ENCODE results near the gene SIGLEC1. TPM values are rescaled to one million over a fixed set of nuclear protein-coding genes. Genes with fewer than 3 reads are reported as not detected.
A peak's percentile ranks its signal among the peaks of the same experiment; 100 is the strongest.

The SIGLEC1 gene
- total RNA-seq, 2 experiments from 2014 or later = 0.03 TPM; not detected in 1

DNA sequence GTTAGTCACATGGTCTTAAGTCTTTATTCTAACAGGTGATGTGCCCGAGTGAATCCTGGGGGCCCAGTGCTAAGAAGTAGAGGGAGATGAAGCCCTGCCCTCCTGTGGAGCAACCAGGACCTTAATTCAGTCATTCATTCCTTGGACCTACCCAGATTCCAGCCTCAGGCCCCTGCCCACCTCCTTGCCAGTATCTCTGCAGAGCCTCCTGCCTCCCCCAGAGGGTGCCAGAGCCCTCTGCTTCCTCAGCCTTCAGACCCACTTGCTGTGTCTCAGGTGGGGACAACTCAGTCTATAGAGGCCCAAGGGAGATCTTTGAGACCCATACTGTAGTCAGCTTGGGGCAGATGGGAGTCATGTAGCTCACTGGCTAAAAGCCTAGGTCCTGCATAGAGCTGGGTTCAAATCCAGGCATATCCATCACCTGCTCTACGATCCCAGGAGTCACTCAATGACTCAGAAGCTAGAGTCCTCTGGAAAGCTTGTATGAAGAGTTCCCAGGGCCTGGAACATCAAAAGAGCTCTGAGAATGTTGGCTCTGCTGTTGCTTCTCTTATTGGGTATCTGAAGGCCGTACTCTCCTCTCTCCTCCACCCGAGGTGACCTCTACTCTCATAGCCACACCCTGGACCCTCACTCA, 3.9 kb upstream of the SIGLEC1 start:
- ChIA-PET POLR2A (no interaction called here), CTCF (interaction anchor here (0.7 to 1.5 kb wide), 8 partner anchors 29 to 369 kb away, joined by 3 to 10 read pairs (median 5); partner anchors contain the start of gene ADISSP)
- Mint-ChIP-seq H3K4me3 (no peak overlapping the region), H3K27me3 (peaks cover 19% of the 10 kb centered on the region), H3K36me3 (ENCODE audit: low read depth) (no peaks in the 10 kb centered on the region), H3K9me3 (peaks cover 2% of the 10 kb centered on the region), H3K27ac (no peak overlapping the region), H3K4me1 (peaks cover 29% of the 10 kb centered on the region)
- DNase-seq = peak; percentile 36

DNA sequence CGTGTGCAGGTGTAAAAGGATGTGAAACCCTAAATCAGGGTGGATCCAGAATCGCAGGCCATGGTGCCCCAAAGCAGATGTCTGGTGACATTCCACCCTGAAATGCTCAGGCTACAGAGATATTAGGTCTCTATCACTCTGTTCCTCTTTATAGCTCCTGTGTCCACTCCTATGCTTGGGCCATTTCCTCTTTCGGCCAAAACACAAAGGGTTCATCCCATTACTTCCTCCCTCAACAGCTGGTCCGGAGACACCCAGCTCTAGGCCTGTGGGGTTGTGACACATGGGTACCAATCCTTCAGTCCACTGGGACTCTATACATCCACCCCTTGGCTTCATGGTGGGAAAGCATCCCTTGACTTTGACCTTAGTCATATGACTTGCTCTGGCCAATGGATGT, 1.7 kb upstream of the SIGLEC1 start:
- Mint-ChIP-seq H3K4me1 (peaks cover 15% of the 10 kb centered on the region), H3K36me3 (ENCODE audit: low read depth) (no peaks in the 10 kb centered on the region), H3K27ac (no peak overlapping the region), H3K27me3 (peaks cover 7% of the 10 kb centered on the region), H3K4me3 (no peak overlapping the region), H3K9me3 (no peaks in the 10 kb centered on the region)
- ChIA-PET CTCF (interaction anchor here (1.1 kb wide), 1 partner anchor 35 kb away, joined by 3 read pairs; no protein-coding TSS in a partner anchor), POLR2A (no interaction called here)
- DNase-seq = no peak

DNA sequence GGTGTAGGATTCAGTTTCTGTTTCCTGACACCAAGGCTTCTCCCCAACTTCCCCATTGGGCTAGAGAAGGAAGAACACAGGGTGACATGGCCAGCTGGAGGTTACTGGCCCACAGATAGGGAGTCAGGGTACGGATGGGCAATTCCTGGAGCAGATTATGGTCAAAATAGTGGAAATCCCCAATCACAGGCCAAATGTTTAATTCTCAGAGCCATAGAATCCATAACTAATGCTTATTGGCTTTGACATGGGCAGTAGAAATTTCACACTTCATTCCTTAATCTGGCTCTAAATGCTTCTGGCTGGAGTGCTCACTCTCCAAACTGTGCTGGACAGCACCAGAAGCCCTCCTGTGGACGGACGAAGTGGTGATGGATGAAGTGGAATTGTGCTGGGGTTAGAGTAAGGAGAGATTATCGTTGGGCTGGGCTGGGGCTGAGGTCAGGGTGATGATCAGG, 887 bp downstream of the SIGLEC1 start:
- Mint-ChIP-seq H3K4me3 (no peak overlapping the region), H3K9me3 (no peaks in the 10 kb centered on the region), H3K4me1 (peaks cover 9% of the 10 kb centered on the region), H3K27me3 (peaks cover 8% of the 10 kb centered on the region), H3K36me3 (ENCODE audit: low read depth) (no peaks in the 10 kb centered on the region), H3K27ac (no peak overlapping the region)
- ChIA-PET POLR2A (no interaction called here), CTCF (interaction anchor here (0.6 to 2.7 kb wide), 35 partner anchors 8 to 982 kb away, joined by 3 to 56 read pairs (median 4); partner anchors contain the start of genes ADISSP and ATRN)
- DNase-seq = no peak

DNA sequence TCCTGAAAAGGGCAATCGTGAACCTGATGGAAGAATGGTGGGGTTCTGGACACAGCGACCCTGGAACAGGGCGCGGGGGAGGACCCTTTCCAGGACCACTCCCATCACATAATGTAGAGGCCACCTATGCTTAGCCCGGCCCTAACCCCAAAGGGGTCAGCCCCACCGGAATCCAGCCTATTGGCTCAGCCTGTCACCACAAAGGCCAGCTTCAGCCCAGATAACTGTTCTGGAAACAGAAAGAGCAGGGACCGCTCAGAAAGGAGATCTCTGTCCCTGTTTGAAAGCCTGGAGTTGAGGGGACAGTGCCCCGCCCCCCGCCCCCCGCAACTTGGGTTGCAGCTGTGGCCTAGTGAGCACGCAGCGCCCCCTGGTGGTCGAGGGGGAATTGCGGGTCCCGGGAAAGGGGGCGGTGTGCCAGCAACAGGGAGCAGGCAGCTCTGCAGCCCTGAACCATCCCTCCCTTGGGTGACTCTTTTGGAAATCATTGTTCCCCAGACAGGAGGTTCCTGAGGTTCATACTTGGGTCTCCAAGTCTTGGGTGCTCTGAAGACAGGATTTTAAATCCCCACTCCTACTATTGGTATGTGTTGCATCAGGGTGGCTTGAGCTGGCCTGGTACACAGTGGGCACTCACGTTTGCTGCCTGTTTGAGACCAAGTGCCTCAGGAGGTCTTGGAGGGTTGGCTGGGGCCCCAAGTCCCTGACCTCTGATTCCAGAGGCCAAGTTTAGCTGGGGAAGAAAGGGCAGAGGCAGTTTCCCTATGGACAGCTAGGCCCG, 1.5 kb downstream of the SIGLEC1 start:
- Mint-ChIP-seq H3K36me3 (ENCODE audit: low read depth) (no peaks in the 10 kb centered on the region), H3K4me1 (peaks cover 9% of the 10 kb centered on the region), H3K27me3 (peaks cover 8% of the 10 kb centered on the region), H3K27ac (no peak overlapping the region), H3K4me3 (no peak overlapping the region), H3K9me3 (no peaks in the 10 kb centered on the region)
- POLR2A ChIA-PET = interaction anchor here (0.6 to 1.0 kb wide), 2 partner anchors 34 to 45 kb away, joined by 3 to 6 read pairs; no protein-coding TSS in a partner anchor
- peak; percentile 76 for DNase-seq
- CTCF ChIA-PET = interaction anchor here (0.6 to 2.7 kb wide), 42 partner anchors 9 to 982 kb away, joined by 3 to 56 read pairs (median 4); partner anchors contain the start of genes ADISSP and ATRN

DNA sequence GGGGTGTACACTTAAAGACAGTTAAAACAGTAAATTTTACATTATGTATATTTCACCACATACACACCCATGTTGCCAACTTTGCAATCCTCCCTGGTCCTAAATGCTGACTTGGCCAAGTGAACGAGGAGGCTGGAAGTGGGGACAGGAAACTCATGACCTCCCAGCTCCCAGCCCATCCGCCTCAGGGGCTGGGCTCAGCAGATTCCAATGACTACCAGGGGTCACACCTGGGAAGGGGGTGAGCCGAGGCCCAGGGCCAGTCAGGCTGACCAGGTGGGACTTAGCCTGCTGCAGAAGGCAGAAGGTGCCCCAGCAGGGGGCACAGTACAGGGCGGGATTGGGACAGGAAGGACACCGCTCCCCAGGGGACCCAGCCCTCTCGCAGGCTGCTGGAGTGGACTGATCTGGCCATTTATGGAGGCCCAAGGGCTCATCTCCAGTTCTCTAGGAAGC, 2.4 kb downstream of the SIGLEC1 start:
- no peak overlapping the region for H3K4me3 Mint-ChIP-seq
- peaks cover 8% of the 10 kb centered on the region for H3K27me3 Mint-ChIP-seq
- H3K4me1 Mint-ChIP-seq = peaks cover 9% of the 10 kb centered on the region
- ChIA-PET POLR2A (interaction anchor here (0.6 to 1.0 kb wide), 2 partner anchors 34 to 44 kb away, joined by 3 to 6 read pairs; no protein-coding TSS in a partner anchor), CTCF (interaction anchor here (0.9 to 2.7 kb wide), 15 partner anchors 10 to 147 kb away, joined by 3 to 56 read pairs (median 8); partner anchors contain the start of gene ADISSP)
- no peak overlapping the region for H3K27ac Mint-ChIP-seq
- DNase-seq = no peak
- H3K36me3 Mint-ChIP-seq (ENCODE audit: low read depth) = no peaks in the 10 kb centered on the region
- no peaks in the 10 kb centered on the region for H3K9me3 Mint-ChIP-seq

DNA sequence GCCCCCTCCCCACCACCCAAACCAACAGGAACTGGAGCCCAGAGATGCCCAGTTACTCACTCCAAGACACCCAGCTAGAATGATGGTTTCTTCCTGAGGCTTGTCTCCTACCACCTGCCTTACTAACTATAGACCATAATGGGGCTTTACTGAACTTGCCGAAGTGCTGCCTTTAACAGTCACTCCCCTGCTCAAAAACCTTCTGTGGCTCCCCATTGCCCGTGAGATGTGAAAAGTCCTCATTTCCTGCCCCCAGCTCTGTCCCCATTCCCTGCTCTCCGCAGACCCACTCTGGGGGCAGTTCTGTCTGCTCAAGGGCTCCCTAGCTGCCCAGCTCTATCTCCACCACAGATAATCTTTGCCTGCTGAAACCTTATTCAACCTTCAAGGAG, 4.9 kb downstream of the SIGLEC1 start:
- H3K27me3 Mint-ChIP-seq = peaks cover 9% of the 10 kb centered on the region
- H3K27ac Mint-ChIP-seq = no peak overlapping the region
- POLR2A ChIA-PET = interaction anchor here (0.7 to 1.5 kb wide), 2 partner anchors 30 to 40 kb away, joined by 3 to 5 read pairs; no protein-coding TSS in a partner anchor
- no peaks in the 10 kb centered on the region for H3K9me3 Mint-ChIP-seq
- DNase-seq = no peak
- H3K4me3 Mint-ChIP-seq = no peak overlapping the region
- H3K4me1 Mint-ChIP-seq = peaks cover 9% of the 10 kb centered on the region
- CTCF ChIA-PET = interaction anchor here (0.8 to 2.6 kb wide), 3 partner anchors 10 to 46 kb away, joined by 3 to 13 read pairs (median 5); no protein-coding TSS in a partner anchor
- no peaks in the 10 kb centered on the region for H3K36me3 Mint-ChIP-seq (ENCODE audit: low read depth)

DNA sequence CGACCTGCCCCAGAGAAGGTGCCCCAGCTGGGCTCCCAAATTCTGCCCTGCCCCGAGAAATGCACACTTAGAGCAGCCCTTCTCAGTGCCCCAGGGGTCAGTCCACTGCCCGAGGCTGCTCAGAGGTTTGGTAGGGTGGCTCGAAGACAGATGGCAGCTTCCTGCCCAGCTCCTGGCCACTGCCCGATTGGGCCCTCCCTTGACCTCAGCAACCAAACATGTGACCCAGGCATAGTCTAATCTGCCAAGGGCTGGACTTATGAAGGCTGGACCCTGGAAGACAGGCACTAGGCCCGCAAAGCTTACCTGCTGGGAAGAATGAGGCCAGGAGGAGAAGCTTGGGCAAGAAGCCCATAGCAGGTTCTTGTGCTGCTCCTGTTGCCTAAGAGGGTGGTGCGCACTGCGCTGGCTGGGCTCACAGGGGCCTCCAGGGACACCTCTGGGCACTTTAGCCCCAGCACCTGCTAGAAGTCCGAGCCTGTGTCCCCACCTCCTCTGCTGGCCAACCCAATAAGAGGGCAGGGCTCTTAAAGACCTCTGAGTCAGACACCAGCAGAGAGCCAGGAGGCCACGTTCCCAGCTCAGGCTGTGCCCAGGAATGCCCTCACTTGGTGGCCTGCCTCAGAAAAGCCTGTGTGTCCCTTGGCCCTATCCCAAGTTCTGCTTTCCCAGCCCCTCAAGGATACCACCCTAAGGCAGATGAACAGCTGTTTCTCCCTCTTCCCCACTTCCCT, 5.5 kb downstream of the SIGLEC1 start:
- POLR2A ChIA-PET = interaction anchor here (1.5 kb wide), 1 partner anchor 30 kb away, joined by 5 read pairs; no protein-coding TSS in a partner anchor
- H3K4me3 Mint-ChIP-seq = no peak overlapping the region
- peaks cover 9% of the 10 kb centered on the region for H3K4me1 Mint-ChIP-seq
- DNase-seq = no peak
- no peak overlapping the region for H3K27ac Mint-ChIP-seq
- CTCF ChIA-PET = interaction anchor here (0.8 to 2.6 kb wide), 3 partner anchors 9 to 46 kb away, joined by 3 to 13 read pairs (median 5); no protein-coding TSS in a partner anchor
- peaks cover 9% of the 10 kb centered on the region for H3K27me3 Mint-ChIP-seq
- no peaks in the 10 kb centered on the region for H3K9me3 Mint-ChIP-seq
- H3K36me3 Mint-ChIP-seq (ENCODE audit: low read depth) = no peaks in the 10 kb centered on the region

DNA sequence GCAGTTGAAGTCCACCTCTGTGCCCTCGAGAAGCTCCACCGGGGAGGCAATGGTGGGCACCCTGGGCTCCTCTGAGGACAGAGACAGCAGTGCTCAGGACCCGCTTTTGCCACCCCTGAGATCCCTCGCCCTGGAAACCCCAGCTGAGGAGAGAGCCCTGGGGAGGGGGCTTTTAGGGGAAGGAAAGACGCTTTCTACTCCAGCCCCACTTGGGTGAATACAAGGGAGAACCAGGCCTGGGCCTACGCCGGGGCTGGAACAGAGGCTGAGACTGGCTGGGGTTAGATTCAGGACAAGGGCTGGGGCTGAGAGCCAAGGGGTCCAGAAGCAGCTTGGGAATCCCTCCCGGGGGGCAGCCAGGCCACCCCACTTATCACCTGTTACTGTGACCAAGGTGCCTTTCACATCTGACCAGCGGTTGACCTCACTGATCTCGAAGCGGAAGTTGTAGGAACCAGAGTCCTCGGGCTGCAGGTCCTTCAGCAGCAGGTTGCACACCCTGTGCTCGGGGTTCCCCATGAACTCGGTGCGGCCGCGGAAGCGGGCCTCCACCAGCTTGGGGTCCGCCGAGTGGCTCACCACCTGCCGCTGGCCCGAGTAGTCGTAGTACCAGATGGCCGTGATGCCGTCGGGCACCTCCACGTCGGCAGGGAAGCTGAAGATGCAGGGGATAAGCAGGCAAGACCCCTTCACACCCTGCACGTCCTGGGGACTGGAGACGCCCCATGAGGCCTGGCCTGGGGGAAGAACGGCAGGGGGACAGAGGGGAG, 6.2 kb downstream of the SIGLEC1 start:
- no peak overlapping the region for H3K27ac Mint-ChIP-seq
- POLR2A ChIA-PET = interaction anchor here (1.5 kb wide), 1 partner anchor 29 kb away, joined by 5 read pairs; no protein-coding TSS in a partner anchor
- CTCF ChIA-PET = interaction anchor here (2.6 kb wide), 1 partner anchor 29 kb away, joined by 13 read pairs; no protein-coding TSS in a partner anchor
- H3K4me1 Mint-ChIP-seq = peaks cover 9% of the 10 kb centered on the region
- H3K9me3 Mint-ChIP-seq = no peaks in the 10 kb centered on the region
- peaks cover 9% of the 10 kb centered on the region for H3K27me3 Mint-ChIP-seq
- H3K4me3 Mint-ChIP-seq = no peak overlapping the region
- H3K36me3 Mint-ChIP-seq (ENCODE audit: low read depth) = no peaks in the 10 kb centered on the region
- no peak for DNase-seq

DNA sequence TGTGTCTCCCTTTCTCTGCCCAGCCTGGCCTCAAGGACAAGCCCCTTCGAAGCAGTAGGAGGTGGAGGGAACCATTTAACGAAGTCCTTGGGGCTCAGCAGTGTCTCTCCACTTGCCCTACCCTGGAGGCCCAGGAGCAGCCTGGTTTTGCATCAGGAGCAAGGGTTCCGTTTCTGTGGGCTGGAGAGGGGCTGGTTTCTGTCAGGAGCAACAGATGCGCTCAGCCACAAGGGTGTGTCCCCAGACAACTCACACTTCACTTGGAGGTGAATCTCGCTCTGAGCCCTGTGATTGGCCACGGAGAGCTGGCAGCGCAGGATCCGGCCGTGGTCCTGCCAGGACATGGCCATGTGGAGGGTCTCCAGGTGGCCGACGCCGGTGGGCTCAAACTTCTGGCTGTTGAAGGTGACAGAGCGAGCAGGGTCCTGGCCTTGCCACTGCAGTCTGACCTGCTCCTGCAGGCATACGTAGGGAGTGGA, 6.9 kb downstream of the SIGLEC1 start:
- Mint-ChIP-seq H3K4me1 (peaks cover 9% of the 10 kb centered on the region), H3K4me3 (no peak overlapping the region), H3K9me3 (no peaks in the 10 kb centered on the region), H3K27me3 (peaks cover 9% of the 10 kb centered on the region), H3K27ac (no peak overlapping the region), H3K36me3 (ENCODE audit: low read depth) (no peaks in the 10 kb centered on the region)
- no peak for DNase-seq
- CTCF ChIA-PET = no interaction called here
- POLR2A ChIA-PET = no interaction called here

DNA sequence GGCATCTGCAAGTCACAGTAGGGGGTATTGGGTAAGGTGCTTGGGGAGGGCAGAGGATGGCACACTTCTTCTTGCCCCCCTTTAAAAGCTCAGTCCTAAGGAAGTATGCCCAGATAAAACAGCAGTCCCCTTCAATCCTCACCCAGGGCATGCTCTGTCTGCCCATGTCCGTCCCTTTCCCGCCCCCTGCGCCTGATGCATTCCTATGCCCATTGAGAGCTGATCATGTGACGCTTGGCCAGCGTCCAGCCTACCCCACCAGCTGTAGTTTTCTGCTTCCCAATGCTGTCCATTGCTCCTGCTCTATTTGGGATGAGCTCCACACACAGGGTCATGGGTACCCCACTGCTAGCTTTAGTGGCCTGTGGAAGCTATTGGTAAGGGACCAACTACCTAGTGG, 8.3 kb downstream of the SIGLEC1 start:
- Mint-ChIP-seq H3K36me3 (ENCODE audit: low read depth) (no peaks in the 10 kb centered on the region), H3K4me3 (no peak overlapping the region), H3K27ac (no peak overlapping the region), H3K9me3 (no peaks in the 10 kb centered on the region), H3K4me1 (peaks cover 1% of the 10 kb centered on the region), H3K27me3 (peaks cover 7% of the 10 kb centered on the region)
- POLR2A ChIA-PET = no interaction called here
- DNase-seq = no peak
- CTCF ChIA-PET = interaction anchor here (0.6 to 1.0 kb wide), 2 partner anchors 141 to 521 kb away, joined by 3 read pairs; no protein-coding TSS in a partner anchor

DNA sequence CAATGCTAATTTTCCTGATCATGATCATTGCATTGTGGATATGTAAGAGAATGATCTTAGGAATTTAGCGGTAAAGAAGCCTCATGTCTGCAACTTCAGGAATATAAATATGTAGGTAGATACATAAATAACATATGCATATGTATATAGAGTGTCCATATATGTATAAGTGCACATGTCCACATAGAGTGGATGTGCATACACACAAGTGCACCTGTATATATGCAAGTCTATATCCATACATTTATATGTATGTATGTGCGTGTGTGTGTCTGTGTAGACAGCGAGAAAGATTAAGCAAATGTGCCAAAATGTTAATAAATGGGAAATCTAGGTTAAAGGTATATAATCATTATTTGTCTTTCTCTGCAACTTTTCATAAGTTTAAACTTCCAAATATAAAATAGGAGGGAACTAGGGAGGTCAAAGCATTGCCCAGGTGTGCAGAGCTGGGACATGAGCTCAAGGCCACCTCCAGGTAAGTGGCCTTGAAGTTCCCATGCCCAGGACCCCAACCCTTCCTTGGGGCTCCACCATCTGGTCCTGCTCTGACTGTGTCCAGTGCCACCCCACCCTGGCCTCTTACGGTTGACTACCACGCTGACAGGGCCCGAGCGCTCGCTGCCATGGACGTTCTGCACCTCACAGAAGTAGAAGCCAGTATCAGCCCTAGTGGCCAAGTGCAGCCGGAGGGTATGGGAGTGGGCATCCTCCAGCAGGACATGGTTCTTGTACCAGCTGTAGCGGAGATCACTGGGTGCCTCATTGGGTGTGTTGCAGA, 9.6 kb downstream of the SIGLEC1 start:
- Mint-ChIP-seq H3K9me3 (no peaks in the 10 kb centered on the region), H3K27me3 (peaks cover 4% of the 10 kb centered on the region), H3K36me3 (ENCODE audit: low read depth) (no peaks in the 10 kb centered on the region), H3K4me3 (no peak overlapping the region), H3K4me1 (no peaks in the 10 kb centered on the region), H3K27ac (no peak overlapping the region)
- ChIA-PET POLR2A (no interaction called here), CTCF (interaction anchor here (1.3 kb wide), 1 partner anchor 8 kb away, joined by 5 read pairs; no protein-coding TSS in a partner anchor)
- DNase-seq = no peak

All from activated CD4-positive, alpha-beta memory T cell treated with anti-CD3 and anti-CD28 coated beads, Interleukin-2, amount 10 ng/mL, durations not matched to agents 7 days and 5 days (primary cell).